Measurements from ENCODE around the gene ZC3H7A.

ZC3H7A gene

GRCh38 chr16:11784038-11784369, 13.1 kb downstream of the ZC3H7A start:
- in situ Hi-C loops (cut with HindIII; ENCODE audit: low sequenced_read_pairs), result no loop called here
- no peak for DNase-seq (ENCODE audit: low read depth)
- TF ChIP-seq CTCF (IDR thresholded peaks at IDR 0.05; ENCODE audit: low read depth, low read length, missing control alignments), result no peak
- no peak overlapping the region for H3K4me3 ChIP-seq (ENCODE audit: low read depth, low read length)

GRCh38 chr16:11783319-11784037, 13.6 kb downstream of the ZC3H7A start:
- in situ Hi-C loops (cut with HindIII; ENCODE audit: low sequenced_read_pairs), result no loop called here
- TF ChIP-seq CTCF (IDR thresholded peaks at IDR 0.05; ENCODE audit: low read depth, low read length, missing control alignments), result no peak
- DNase-seq (ENCODE audit: low read depth), result peak; percentile 41
- no peak overlapping the region for H3K4me3 ChIP-seq (ENCODE audit: low read depth, low read length)

GRCh38 chr16:11781773-11782172, 15.3 kb downstream of the ZC3H7A start:
- DNase-seq (ENCODE audit: low read depth), result no peak
- no peak for TF ChIP-seq CTCF (IDR thresholded peaks at IDR 0.05; ENCODE audit: low read depth, low read length, missing control alignments)
- in situ Hi-C loops (cut with HindIII; ENCODE audit: low sequenced_read_pairs), result no loop called here
- H3K4me3 ChIP-seq (ENCODE audit: low read depth, low read length), result no peak overlapping the region

GRCh38 chr16:11780991-11781680, 15.9 kb downstream of the ZC3H7A start:
- TF ChIP-seq CTCF (IDR thresholded peaks at IDR 0.05; ENCODE audit: low read depth, low read length, missing control alignments), result no peak
- in situ Hi-C loops (cut with HindIII; ENCODE audit: low sequenced_read_pairs), result no loop called here
- no peak for DNase-seq (ENCODE audit: low read depth)
- no peak overlapping the region for H3K4me3 ChIP-seq (ENCODE audit: low read depth, low read length)

- no peak for TF ChIP-seq CTCF (IDR thresholded peaks at IDR 0.05; ENCODE audit: low read depth, low read length, missing control alignments)
- no peak overlapping the region for H3K4me3 ChIP-seq (ENCODE audit: low read depth, low read length)
- in situ Hi-C loops (cut with HindIII; ENCODE audit: low sequenced_read_pairs), result no loop called here
- DNase-seq (ENCODE audit: low read depth), result no peak
Measured at GRCh38 chr16:11779074-11779473, 18.0 kb downstream of the ZC3H7A start.

GRCh38 chr16:11774065-11774626, 22.9 kb downstream of the ZC3H7A start:
- in situ Hi-C loops (cut with HindIII; ENCODE audit: low sequenced_read_pairs), result no loop called here
- no peak for DNase-seq (ENCODE audit: low read depth)
- H3K4me3 ChIP-seq (ENCODE audit: low read depth, low read length), result no peak overlapping the region
- no peak for TF ChIP-seq CTCF (IDR thresholded peaks at IDR 0.05; ENCODE audit: low read depth, low read length, missing control alignments)
